ENCODE results near the gene CALCB. TPM values are rescaled to one million over a fixed set of nuclear protein-coding genes. Genes with fewer than 3 reads are reported as not detected.

The CALCB gene
- total and polyA plus RNA-seq, 4 donors: 0.02 to 1.2 (median 0.39) TPM

- TF ChIP-seq GABPA (IDR thresholded peaks at IDR 0.05 in 1 of 2, conservative IDR thresholded peaks at IDR 0.05 in 1 of 2): no peak
- TF ChIP-seq FOXA1 (IDR thresholded peaks at IDR 0.05): no peak
- TF ChIP-seq JUND (IDR thresholded peaks at IDR 0.05): no peak
- no peak for TF ChIP-seq TAF1 (conservative IDR thresholded peaks at IDR 0.05)
- TF ChIP-seq SP1 (IDR thresholded peaks at IDR 0.05): no peak
- TF ChIP-seq REST (IDR thresholded peaks at IDR 0.05): no peak
- no peak for TF ChIP-seq ATF3 (IDR thresholded peaks at IDR 0.05)
- no peak for TF ChIP-seq RXRA (IDR thresholded peaks at IDR 0.05)
- no peak for TF ChIP-seq HNF4A (conservative IDR thresholded peaks at IDR 0.05)
- TF ChIP-seq HNF4G (IDR thresholded peaks at IDR 0.05): no peak
- TF ChIP-seq MAX (IDR thresholded peaks at IDR 0.05): no peak
- TF ChIP-seq YY1 (IDR thresholded peaks at IDR 0.05): no peak
- TF ChIP-seq NR2F2 (IDR thresholded peaks at IDR 0.05): no peak
- no peak for TF ChIP-seq FOXA2 (IDR thresholded peaks at IDR 0.05)
- TF ChIP-seq ZBTB33 (IDR thresholded peaks at IDR 0.05): no peak
- no peak for TF ChIP-seq CTCF (IDR thresholded peaks at IDR 0.05; ENCODE audit: low read depth, low read length, missing input control)
- no peak for TF ChIP-seq EGR1 (IDR thresholded peaks at IDR 0.05; ENCODE audit: low read depth in 2 of 2)
- TF ChIP-seq RAD21 (IDR thresholded peaks at IDR 0.05): no peak
- Histone ChIP-seq H3K4me1 (ENCODE audit: control insufficient read depth in 4 of 4, insufficient read depth in 4 of 4, low read length in 3 of 4) (peaks cover 9 to 20% (median 18%) of the 10 kb centered on the region in 4 donors), H3K36me3 (ENCODE audit: control insufficient read depth in 4 of 4, insufficient read depth in 3 of 4, low read depth in 1 of 4, low read length in 3 of 4) (no peaks in the 10 kb centered on the region), H3K27me3 (ENCODE audit: control insufficient read depth in 4 of 4, insufficient read depth in 4 of 4, low read length in 3 of 4) (peaks cover 0 to 5% (median 5%) of the 10 kb centered on the region in 4 donors), H3K27ac (ENCODE audit: low read depth in 1 of 2, low read length in 2 of 2) (no peak overlapping the region), H3K9ac (ENCODE audit: low read depth in 1 of 2, low read length in 2 of 2) (no peak overlapping the region), H3K9me3 (ENCODE audit: control insufficient read depth in 4 of 4, low read length in 3 of 4) (no peaks in the 10 kb centered on the region), H3K4me3 (ENCODE audit: low read depth in 1 of 3, low read length in 3 of 3) (no peak overlapping the region)
- no peak for DNase-seq (ENCODE audit: low spot score)
- WGBS: 66% methylated on average over 23 of the region's 23 CpGs
These were observed 746 bp upstream of the CALCB start for GRCh38 chr11:15072551-15073143.

All from liver (tissue), 9 donors.